Stimulated activated CD8-positive, alpha-beta memory T cell treated with anti-CD3 and anti-CD28 coated beads, Interleukin-4, amount 100 ng/mL, for 48 hours (primary cell): ENCODE data around the gene ASCC3.
"Not testable (repeated sequence)": the region's sequence is repeated elsewhere in the genome, so short reads cannot be mapped to it uniquely, and the experiment has no call there.

ENCODE experiments used
- DNase-seq: peaks from one replicate; pipeline ENCODE4 v3.0.0-alpha.2; 2020

Gene ASCC3

DNA sequence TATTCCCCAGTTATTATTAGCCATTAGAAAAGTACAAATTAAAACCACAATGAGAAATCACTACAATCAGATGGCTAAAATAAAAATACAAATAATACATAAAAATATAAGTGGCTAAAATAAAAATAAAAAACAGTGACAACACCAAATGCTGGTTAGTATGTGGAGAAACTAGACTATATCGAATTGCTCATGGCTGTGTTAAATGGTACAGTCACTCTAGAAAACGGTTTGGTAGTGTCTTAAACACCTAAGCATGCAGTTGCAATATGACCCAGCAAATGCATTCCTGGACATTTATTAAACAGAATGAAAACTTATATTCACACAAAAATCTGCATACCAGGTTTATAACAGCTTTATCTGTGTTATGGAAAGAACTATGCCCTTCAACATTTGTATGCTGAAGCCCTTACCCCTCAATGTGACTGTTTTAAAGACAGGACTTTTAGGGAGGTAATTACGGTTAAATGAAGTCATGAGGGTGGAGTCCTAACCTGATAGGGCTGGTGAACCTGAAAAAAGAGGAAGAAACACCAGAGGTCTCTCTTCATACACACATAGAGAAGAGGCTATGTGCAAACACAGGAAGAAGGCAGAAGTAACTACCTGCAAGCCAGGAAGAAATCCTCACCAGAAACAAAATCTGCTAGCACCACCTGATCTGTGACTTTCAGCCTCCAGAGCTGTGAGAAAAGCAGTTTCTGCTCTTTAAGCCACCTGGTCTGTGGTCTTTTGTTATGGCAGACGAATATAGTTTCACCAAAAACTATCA, 84.9 kb downstream of the ASCC3 start:
- DNase-seq, result no peak

DNA sequence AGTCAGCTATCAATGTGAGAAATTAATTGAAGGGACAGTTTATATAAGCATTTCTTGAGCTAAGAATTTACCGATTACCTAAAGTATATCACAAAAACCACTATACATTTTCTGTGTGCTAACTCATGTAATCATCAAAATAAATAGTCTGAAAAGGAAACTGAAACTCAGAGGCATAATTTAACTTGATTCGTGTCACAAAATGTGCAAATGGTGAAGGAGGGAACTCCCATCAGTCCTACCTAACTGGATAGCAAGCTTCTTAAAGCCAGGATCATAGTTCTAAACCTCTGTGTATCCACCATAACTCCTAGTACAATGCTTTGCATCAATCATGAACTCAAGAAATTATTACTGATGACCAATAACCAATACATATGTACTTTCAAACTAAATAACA, 91.0 kb downstream of the ASCC3 start:
- DNase-seq, result no peak

DNA sequence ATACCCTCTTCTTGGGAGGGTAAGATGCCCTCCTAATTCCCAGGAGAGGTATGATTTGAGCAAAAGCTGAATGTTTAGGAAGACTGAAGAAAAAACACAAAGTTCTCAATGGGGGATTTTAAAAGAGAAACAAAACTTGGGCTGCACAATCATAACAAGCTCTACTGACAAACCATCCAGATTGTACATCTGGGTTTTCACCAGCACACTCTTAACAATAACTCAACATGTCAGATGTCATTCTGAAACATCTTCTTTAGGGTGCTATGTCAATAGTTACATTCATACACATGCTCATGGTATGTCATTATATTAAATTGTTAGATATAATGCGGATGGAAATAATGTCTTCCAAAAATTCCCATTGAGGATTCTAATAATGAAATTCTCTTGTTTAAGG, 95.1 kb downstream of the ASCC3 start:
- no peak for DNase-seq

DNA sequence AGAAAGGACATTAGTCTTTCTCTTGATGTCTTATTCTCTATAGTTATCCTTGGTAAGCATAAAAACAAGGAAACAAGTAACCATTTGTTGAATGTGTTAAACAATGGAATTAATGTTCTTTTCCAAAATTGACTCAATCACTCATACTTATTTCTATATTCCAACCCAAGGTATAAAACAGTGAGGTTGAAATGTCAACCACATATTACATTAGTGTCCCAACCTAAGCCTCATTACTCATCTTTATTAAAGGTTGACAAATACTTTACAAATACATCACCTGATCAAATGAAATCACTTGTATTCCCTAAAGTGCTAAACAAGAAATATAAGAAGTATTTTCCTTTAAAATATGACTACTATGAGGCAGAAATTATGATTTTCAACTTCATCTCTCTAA, 100.5 kb downstream of the ASCC3 start:
- DNase-seq, result no peak

DNA sequence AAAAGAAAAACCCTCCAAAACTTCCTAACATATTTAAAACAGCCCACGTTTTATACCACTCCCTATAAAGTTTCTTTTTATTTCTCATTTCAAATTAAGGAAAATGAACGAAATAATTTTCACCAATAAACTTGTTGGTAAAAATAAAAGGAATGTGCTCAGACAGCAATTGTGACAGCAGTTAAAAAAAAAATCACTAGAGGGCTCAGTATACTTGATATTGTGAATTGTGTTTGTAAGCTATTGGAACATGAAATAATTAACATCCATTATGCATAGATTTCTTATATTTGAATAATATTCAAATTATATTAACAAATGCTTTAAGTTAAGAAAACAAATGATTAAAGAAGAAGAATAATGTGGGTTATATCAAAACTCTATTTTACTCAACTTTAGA, 105.5 kb downstream of the ASCC3 start:
- no peak for DNase-seq

DNA sequence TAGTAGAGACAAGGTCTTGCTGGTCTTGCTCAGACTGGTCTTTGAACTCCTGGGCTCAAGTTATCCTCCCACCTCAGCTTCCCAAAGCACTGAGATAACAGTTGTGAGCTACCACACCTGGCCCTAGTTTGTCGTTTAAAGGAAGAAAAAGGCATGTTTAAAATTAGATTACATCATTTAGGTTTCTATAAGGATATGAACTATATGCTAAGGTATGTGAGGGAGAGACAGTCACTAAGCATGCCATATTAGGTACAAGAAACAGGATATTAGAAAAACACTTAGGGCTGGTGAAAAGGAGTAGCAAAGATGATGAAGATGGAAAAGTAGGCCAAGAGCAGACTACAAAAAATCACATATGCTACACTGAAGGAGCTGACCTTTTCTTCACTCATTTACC, 106.4 kb downstream of the ASCC3 start:
- no peak for DNase-seq

DNA sequence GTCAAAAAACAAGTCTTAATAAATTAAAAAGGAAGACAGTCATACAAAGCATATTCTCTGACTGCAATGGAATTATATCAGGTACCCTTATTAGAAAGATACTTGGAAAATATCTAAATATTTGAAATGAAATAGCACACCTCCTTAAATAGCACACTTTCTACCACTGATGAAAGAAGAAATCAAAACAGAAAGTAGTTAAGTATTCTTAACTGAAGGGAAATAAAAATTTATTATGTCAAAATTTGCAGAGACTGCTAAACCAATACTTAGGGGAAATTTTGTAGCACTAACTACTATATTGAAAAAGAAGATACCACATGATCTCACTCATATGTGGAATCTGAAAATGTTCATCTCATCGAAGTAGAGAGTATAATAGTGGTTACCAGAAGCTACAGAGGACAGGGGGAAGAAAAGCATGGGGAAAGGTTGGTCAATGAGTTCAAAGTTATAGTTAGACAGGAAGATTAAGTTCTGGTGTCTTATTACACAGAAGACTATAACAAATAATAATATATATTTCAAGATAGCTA, 112.2 kb downstream of the ASCC3 start:
- DNase-seq, result no peak

DNA sequence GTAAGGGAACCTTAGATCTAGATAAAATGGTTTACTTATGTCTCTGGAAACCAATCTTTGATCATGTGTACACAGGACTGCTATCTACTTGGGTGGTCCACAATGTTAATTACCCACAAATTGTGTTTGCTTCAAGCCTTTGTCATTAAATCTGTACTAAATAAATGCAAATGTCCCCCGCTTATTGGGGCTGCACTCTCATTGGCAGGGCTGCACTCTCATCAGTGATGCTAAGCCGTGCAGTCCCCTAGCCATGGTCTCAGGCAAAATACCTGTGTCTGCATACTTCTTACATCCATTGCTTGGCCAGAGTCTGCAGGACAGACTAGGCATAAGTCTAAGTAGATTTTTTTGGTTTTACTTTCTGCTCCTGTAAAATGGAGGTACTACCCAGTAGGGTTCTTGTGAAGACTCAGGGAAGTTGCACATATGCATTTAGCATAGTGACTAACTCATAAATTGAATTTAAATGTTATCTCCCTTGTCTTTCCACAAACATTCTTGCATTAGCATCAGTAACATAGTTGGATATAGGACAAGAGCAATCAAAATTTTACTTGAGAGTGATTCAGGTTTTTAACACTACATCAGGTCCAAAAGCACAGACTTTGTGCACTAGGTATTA, 117.4 kb downstream of the ASCC3 start:
- no peak for DNase-seq

DNA sequence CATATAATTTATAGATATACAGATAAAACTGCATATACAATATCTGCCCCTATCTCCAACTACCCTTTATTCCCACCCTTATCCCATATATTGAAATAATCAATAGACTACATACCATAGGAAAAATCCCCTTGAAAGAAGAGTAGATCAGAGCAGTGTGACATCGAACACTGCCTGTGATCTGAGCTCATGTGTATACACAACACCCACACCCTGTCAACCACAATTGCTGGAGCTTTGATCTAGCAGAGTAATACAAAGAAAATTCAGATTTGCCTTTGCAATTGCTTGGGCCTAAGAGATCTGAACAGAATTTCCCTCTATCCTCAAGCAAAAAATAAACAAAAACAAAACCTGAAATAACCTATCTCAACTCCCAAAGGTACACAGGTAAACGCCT, 119.3 kb downstream of the ASCC3 start:
- no peak for DNase-seq

DNA sequence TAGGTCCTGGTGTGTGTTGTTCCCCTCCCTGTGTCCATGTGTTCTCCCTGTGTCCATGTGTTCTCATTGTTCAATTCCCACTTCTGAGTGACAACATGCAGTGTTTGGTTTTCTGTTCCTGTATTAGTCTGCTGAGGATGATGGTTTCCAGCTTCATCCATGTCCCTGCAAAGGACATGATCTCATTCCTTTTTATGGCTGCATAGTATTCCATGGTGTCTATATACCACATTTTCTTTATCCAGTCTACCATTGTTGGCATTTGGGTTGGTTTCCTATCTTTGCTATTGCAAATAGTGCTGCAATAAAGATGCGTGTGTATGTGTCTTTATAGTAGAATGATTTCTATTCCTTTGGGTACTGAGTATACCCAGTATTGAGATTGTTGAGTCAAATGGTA, 122.7 kb downstream of the ASCC3 start:
- not testable (repeated sequence) for DNase-seq

DNA sequence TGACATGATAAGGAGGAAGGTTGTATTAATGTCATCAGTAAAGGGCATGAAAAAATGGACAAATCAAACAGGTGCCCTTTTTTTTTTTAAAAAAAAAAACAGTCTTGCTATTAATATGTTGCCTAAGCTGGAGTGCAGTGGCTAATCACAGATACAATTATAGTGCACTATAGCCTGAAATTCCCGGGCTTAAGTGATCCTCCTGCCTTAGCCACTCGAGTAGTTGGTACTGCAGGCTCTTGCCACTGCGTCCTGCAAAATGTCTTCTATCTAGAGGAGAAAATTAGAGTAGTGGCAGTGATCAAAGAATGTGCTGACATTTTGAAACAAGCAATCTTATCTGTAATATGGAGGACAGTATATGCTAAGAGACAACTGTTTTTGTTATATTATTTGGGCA, 127.7 kb downstream of the ASCC3 start:
- no peak for DNase-seq

DNA sequence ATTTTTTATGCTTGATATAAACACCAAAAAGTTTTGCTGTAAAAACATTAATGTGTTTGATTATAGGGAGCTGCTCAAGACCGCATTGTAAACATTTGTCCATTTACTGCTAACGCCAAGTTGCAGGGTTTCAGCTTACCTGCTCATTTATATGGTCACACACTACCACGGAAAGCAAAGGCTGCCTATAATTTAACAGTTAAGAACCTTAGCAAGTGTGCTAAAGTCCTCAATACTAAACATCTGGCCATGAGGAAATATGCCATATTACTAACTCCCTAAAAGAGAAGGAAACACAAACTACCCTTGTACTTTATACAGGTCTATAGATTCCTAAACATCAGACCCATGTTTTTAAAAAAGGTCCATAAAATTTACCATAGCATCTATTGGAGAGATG, 129.5 kb downstream of the ASCC3 start:
- DNase-seq, result no peak

DNA sequence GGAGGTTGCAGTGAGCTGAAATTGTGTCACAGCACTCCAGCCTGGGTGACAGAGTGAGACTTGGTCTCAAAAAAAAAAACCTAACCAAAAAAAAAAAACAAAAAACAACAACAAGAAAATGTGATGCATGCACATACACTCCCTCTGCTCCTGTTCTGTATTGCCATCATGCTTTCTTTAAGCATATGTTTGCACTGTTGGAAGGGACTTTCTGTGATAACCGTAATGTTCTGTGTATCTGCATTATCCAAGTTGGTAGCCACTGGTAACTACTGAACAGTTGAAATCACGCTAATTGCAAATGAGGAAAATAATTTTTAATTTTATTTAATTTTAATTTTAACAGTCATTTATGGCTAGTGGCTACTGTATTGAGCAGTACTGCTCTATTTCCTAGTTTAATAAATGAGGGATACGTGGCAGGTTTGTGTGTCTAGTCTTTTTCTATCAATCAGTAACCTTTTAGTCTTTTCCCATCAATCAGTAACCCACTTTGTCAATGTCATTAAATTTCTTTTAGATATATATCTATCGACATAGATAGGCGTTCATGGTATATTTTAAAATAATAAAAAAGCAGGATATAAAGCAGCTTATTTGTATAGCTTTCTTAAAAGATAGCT, 135.6 kb downstream of the ASCC3 start:
- no peak for DNase-seq

DNA sequence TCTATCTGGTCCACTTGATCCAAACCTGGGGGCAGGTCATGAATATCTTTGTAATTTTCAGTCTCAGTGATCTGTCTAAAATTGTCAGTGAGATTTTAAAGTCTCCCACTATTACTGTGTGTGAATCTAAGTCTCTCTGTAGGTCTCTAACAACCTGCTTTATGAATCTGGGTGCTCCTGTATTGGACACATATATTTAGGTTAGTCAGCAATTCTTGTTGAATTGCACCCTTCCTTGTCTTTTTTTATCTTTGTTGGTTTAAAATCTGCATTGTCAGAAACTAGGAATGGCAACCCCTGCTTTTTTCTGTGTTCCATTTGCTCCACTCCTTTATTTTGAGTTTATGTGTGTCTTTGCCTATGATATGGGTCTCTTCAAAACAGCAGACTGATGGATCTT, 140.7 kb downstream of the ASCC3 start:
- no peak for DNase-seq

DNA sequence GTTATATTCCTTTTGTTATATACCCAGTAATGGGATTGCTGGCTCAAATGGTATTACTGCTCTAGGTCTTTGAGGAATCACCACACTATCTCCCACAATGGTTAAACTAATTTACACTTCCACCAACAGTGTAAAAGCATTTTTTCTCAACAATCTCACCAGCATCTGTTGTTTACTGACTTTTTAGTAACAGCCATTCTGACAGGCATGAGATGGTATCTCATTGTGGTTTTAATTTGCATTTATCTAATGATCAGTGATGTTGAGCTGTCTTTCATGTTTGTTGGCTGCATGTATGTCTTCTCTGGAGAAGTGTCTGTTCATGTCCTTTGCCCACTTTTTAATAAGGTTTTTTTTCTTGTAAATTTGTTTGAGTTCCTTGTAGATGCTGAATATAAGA, 143.4 kb downstream of the ASCC3 start:
- not testable (repeated sequence) for DNase-seq

DNA sequence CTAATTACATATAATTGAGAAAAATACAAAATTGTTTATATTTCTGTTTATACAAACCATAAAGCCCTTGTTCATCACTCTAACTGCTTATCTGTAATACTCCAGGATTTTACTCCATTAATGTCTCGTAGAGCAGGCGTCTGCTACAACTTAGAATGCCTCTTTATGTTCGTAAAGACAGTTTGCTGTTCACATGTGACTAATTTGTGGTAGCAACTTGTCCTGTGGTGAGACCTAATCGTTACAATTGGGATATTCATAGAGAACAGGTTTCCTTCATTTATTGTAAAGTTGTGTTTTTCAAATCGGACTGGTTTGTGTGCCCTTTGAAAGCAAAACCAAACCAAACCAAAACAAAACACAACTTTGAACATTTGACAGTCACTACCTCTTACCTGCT, 149.7 kb downstream of the ASCC3 start:
- DNase-seq, result no peak

DNA sequence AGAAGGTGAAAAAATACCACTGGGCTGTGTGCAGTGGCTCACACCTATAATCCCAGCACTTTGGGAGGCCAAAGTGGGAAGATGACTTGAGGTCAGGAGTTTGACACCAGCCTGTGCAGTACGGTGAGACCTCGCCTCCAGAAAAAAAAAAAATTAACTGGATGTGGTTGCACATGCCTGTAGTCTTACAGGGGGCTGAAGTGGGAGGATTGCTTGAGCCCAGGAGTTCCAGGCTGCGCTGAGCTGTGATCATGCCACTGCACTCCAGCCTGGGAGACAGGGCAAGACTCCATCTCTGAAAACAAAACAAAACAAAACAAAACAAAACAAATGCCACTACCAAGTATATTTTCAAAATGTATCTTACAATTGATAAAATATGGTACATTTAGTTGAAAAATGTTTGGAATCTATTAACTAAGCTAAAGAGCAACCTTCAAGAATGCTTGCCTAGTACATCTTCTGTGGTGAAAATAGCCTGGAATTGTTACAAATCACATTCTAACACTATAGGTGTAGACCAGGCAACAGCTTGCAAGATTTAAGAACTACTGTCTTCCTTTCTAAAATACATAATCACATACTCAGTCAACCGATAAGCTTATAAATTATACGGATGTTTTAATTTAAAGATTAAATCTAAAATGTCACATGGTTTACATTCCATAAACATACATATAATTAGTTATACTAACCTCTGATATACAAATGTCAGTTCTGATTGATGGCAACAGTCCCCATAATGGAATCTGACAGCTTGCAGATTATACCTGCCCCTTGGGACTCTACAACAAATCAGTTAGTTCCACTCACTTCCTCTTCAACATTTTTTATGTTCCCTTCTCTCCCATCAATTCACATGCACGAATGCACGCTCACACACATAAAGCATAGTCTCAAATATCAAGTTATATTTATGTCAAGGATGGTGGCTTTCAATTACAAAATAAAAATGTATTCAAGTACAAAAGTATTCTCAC, 150.8 kb downstream of the ASCC3 start:
- no peak for DNase-seq

DNA sequence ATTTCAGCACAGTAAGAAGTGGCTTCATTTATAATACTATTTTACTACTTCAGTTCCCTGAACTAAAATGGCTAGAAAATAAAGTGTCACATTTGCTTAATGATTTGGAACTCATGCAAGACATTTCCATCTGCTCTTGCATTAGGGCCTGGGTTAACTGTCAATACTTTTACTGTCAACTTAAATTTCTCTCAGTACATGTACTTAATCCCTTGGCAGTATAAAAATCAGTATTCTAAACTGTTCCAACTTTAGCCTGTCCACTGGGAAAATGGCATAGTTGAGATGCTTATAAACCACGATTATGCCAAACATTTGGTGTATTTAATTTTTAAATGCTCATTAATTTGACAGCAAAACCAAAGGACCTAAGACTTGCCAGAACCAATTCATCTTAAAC, 154.5 kb downstream of the ASCC3 start:
- no peak for DNase-seq

DNA sequence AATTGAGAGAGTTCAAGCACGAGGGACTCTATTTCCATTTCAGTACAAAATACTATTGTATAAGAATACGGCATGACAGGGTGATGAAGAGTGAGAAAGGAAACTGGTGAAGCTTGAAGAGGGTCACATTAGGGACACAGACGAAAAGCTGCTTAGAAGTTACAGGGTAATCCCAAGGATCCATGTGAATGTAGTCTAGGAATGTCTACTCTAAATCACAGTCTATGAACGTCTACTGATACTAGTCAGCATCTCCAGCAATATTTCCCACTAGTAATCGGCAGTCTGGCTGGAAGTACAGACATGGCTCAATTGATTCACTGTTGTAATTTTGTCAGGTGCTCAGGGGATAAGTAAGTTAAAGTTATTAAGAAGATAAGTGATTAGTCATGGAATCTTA, 156.4 kb downstream of the ASCC3 start:
- no peak for DNase-seq

DNA sequence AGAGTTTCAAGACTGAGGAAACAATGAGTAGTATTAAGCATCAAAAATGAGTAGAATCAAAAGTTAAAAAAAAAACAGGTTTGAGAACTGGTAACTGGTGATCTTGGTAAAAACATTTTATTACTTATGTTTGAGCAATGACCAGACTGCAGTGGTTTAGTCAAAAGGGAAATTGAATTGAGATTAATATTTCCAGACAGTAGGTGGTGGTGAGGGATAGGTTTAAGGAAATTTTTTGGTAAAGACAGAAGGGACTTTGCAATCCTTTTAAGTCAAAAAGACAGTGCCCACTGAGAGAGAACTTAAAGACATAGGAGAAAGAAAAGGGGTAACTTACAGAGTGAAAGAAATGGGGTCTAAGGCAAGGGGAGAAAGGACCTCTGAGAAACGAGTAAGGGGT, 156.9 kb downstream of the ASCC3 start:
- DNase-seq, result no peak

DNA sequence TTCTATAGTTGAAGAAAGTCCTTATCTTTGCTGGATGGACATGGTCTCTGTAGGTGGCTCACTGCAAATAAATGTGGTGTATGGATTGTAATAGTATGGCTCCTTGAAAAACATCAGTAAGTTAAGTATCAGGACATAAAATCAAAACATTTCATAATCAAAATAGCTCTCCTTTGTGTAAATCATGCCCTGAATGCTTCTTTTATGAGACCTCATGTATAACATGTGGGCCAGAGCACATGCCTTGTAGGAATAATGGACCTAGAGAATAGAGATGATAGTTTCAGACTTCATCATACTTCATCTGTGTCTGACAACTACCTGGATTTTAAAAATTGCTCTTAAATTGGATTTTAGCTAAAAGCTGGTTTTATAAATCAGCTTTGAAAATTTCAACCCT, 159.9 kb downstream of the ASCC3 start:
- no peak for DNase-seq

DNA sequence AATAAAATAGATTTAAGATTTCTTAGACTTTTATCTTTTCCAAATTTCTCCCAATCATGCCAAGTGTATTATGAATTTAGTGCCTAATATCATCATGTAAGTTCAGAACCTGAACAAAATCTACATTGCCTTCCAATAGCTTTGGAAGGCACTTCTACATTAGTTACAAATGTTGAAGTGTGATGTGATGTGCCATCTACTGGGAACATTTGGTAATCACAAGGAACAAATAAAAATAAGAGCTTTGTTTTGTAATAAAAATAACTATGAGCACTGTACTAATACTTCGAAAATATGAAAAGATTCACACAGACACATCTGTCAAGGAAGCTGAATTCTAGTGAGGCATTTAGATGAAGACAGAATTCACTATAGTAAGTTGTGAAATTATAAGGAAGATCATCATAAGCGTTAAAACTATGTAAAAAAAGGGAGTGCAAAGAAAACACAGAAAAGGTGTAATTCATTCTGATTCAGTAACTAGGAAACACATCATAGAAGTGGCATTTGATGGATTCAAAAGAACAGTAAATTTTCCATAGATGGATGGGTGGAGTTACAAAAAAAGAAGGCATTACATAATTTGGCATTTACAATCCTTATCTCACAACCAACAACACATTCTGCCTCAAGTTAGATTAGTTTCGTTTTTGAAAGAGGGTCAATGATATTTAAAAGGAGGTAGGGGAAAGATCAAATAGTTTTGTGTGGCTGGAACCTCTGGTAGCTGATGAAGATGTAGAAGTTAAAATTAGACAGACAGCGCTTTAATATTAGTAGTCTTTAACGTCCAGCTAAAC, 161.0 kb downstream of the ASCC3 start:
- DNase-seq, result no peak
